K562 (cell line): ENCODE results near the gene CLDN7. TPM values are rescaled to one million over a fixed set of nuclear protein-coding genes. Genes with fewer than 3 reads are reported as not detected.

Source experiments
- ATF1 ChIP-seq, 2 experiments: fragments of 450-650 bp in 1 of 2; IDR thresholded peaks; 2 replicates each; pipeline ENCODE4 v1.6.1; 2016; ENCODE audit warnings: missing compliant biosample characterization in 1 of 2, missing genetic modification characterization in 1 of 2
- CAMTA2 ChIP-seq: fragments of 250-450 bp; sonication (Bioruptor Pico); conservative IDR thresholded peaks from 2 replicates; pipeline ENCODE4 v1.5.1; 2022
- CBX2 ChIP-seq: fragments of 200-600 bp; sonication (generic); IDR thresholded peaks from one replicate; pipeline ENCODE4 v1.6.1; 2012; ENCODE audit warnings: mild to moderate bottlenecking, low read length, inconsistent platforms; ENCODE audit not compliant: insufficient read depth, poor library complexity, severe bottlenecking
- DACH1 ChIP-seq: fragments of 450-650 bp; IDR thresholded peaks from 2 replicates; pipeline ENCODE4 v1.6.1; 2018; ENCODE audit not compliant: partially characterized antibody
- EP400 ChIP-seq: fragments of 450-650 bp; IDR thresholded peaks from 2 replicates; pipeline ENCODE4 v1.6.1; 2017; ENCODE audit warnings: antibody characterized with exemption, mild to moderate bottlenecking, moderate library complexity
- ERF ChIP-seq: fragments of 450-650 bp; formaldehyde crosslinking; IDR thresholded peaks from 2 replicates; pipeline ENCODE4 v1.4.0; 2020; ENCODE audit warnings: mild to moderate bottlenecking, mixed read lengths
- HDAC6 ChIP-seq: IDR thresholded peaks from 2 replicates; pipeline ENCODE4 v1.6.1; 2012; ENCODE audit warnings: low read depth, mild to moderate bottlenecking, control low read depth, inconsistent platforms, low read length, moderate library complexity
- HIVEP1 ChIP-seq: fragments of 250-450 bp; sonication (Bioruptor Pico); IDR thresholded peaks from 2 replicates; pipeline ENCODE4 v1.4.0; 2020; ENCODE audit warnings: mild to moderate bottlenecking
- MECOM ChIP-seq: fragments of 250-450 bp; sonication (Bioruptor Pico); IDR thresholded peaks from 2 replicates; pipeline ENCODE4 v1.8.0; 2022; ENCODE audit warnings: inconsistent platforms
- MIER1 ChIP-seq: fragments of 450-650 bp; IDR thresholded peaks from 2 replicates; pipeline ENCODE4 v1.6.1; 2016; ENCODE audit warnings: antibody characterized with exemption, mild to moderate bottlenecking, low read depth
- MYC ChIP-seq, 2 experiments: fragments of 250-450 bp in 1 of 2; sonication (Bioruptor Pico) in 1 of 2; IDR thresholded peaks; 2 replicates each; pipeline versions ENCODE4 v1.5.1 to v1.6.1; 2012 to 2021; ENCODE audit warnings: low read depth in 2 of 2, borderline replicate concordance in 1 of 2, improper control_type of control experiment in 1 of 2, low read length in 1 of 2, mild to moderate bottlenecking in 1 of 2, moderate library complexity in 1 of 2
- NR2F6 ChIP-seq: fragments of 450-650 bp; formaldehyde crosslinking; IDR thresholded peaks from 2 replicates; pipeline ENCODE4 v1.4.0; 2020; ENCODE audit warnings: mild to moderate bottlenecking
- NUFIP1 ChIP-seq: fragments of 450-650 bp; IDR thresholded peaks from 2 replicates; pipeline ENCODE4 v1.6.1; 2018; ENCODE audit not compliant: partially characterized antibody
- PHF20 ChIP-seq: fragments of 450-650 bp; IDR thresholded peaks from 2 replicates; pipeline ENCODE4 v1.6.1; 2018; ENCODE audit not compliant: partially characterized antibody
- SAFB2 ChIP-seq: fragments of 200-400 bp; formaldehyde crosslinking; IDR thresholded peaks from 2 replicates; pipeline ENCODE4 v1.6.1; 2018; ENCODE audit warnings: borderline replicate concordance, low read length, low read depth, moderate library complexity; ENCODE audit not compliant: severe bottlenecking
- SNRNP70 ChIP-seq: fragments of 200-400 bp; formaldehyde crosslinking; optimal IDR thresholded peaks from 2 replicates; pipeline ENCODE3; 2017; ENCODE audit warnings: low read depth, low read length
- SP2 ChIP-seq: IDR thresholded peaks from 2 replicates; pipeline ENCODE4 v1.6.1; 2011; ENCODE audit warnings: mild to moderate bottlenecking, low read depth, low read length, moderate library complexity; ENCODE audit not compliant: poor library complexity, severe bottlenecking; ENCODE audit errors: extremely low read depth
- TFAM ChIP-seq: fragments of 250-450 bp; sonication (Bioruptor Pico); conservative IDR thresholded peaks from 2 replicates; pipeline ENCODE4 v1.5.0; 2021; ENCODE audit warnings: mild to moderate bottlenecking, moderate library complexity
- ZNF165 ChIP-seq: fragments of 250-450 bp; sonication (Bioruptor Pico); IDR thresholded peaks from 2 replicates; pipeline ENCODE4 v1.4.0; 2020; ENCODE audit warnings: borderline replicate concordance
- ZNF263 ChIP-seq: sonication (generic); formaldehyde crosslinking; IDR thresholded peaks from 2 replicates; pipeline ENCODE4 v1.8.0; 2022; ENCODE audit warnings: mild to moderate bottlenecking, missing genetic modification reagents, borderline replicate concordance
- ZNF431 ChIP-seq: sonication (generic); formaldehyde crosslinking; IDR thresholded peaks from 2 replicates; pipeline ENCODE4 v1.8.0; 2022; ENCODE audit warnings: mild to moderate bottlenecking, missing genetic modification reagents
- polyA plus RNA-seq, 8 experiments: library from polyadenylated mRNA; depleted of rRNA in 4 of 8; stranded (reverse) in 5 of 8; unstranded in 3 of 8; fragments of >200 nt; fragmentation: Nextera tagmentation in 2 of 8; fragmentation: Illumina TruSeq in 1 of 8; extraction: Ambion mirVana in 2 of 8; extraction: Trizol in 1 of 8; gene quantifications; 2 replicates each; pipeline versions ENCODE4 v1.2.1 to v1.2.3, GENCODE V29; 2011 to 2014; ENCODE audit warnings: inconsistent platforms in 1 of 8, missing spikeins in 1 of 8
- total RNA-seq, 7 experiments: library from RNA; depleted of rRNA in 6 of 7; stranded (reverse); fragments of >200 nt in 6 of 7; fragmentation: Illumina TruSeq in 2 of 7; extraction: Trizol in 2 of 7; gene quantifications; 2 replicates each; pipeline versions ENCODE4 v1.2.1 to v1.2.3, GENCODE V29; 2011 to 2021; ENCODE audit warnings: low replicate concordance in 1 of 7
- TF ChIP-seq, protein P1 (sequence below): fragments of 250-450 bp; sonication (Bioruptor Pico); IDR thresholded peaks from 2 replicates; pipeline ENCODE4 v1.8.0; 2022; ENCODE audit warnings: moderate library complexity, mild to moderate bottlenecking, inconsistent platforms
- TF ChIP-seq, protein P2 (sequence below), 2 experiments: fragments of 450-650 bp; conservative IDR thresholded peaks; 2 replicates each; pipeline ENCODE4 v1.6.1; 2017; ENCODE audit warnings: mild to moderate bottlenecking in 2 of 2, moderate library complexity in 2 of 2
- TF ChIP-seq, protein P3 (sequence below): sonication (generic); formaldehyde crosslinking; IDR thresholded peaks from 2 replicates; pipeline ENCODE4 v1.8.0; 2022; ENCODE audit warnings: mild to moderate bottlenecking, missing genetic modification reagents, borderline replicate concordance

CLDN7 gene
- total and polyA plus RNA-seq, 9 of the 15 experiments (the other 6 are each of a cell fraction or from before 2014, with no cell fraction given), result 2.2 to 14.5 (median 7.6) TPM

DNA sequence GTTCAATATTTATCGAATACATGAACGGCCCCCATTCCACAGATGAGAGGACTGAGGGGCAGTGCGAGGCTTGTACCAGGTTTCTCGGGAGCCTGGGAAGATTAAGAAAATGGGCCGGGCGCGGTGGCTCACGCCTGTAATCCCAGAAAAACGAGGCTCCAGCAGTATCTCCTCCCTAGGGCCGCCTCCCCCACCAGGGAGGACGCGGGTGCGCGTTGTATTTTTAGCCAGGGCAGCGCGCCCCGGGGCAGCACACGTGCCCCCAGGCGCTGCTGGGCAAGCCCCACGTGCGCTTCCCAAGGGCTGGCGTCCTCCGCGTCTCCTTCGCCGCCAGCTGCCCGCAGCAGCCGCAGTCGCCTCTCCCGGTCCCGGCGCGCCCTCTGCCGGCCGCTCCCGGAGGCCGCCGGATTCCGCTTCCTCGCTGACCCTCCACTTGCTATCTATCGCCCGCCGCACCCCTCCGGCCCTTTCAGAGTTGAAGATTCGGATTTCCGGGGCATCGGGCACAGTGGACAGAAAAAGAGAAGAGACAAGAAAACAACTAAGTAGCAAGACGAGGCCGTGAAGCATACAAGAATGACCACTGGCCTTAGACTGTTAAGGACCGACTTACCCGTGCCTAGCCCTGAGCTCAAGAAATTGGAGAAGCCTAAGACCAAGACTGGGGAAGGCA is 34.0 kb upstream of the CLDN7 start (continued):
- no peak for TF ChIP-seq CAMTA2 (CRISPR knock-in tag)
- TF ChIP-seq, protein P1, sequence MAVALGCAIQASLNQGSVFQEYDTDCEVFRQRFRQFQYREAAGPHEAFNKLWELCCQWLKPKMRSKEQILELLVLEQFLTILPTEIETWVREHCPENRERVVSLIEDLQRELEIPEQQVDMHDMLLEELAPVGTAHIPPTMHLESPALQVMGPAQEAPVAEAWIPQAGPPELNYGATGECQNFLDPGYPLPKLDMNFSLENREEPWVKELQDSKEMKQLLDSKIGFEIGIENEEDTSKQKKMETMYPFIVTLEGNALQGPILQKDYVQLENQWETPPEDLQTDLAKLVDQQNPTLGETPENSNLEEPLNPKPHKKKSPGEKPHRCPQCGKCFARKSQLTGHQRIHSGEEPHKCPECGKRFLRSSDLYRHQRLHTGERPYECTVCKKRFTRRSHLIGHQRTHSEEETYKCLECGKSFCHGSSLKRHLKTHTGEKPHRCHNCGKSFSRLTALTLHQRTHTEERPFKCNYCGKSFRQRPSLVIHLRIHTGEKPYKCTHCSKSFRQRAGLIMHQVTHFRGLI, result no peak
- no peak for TF ChIP-seq SP2
- TF ChIP-seq HDAC6, result no peak
- no peak for TF ChIP-seq DACH1
- TF ChIP-seq ATF1 (CRISPR knock-in tag; IDR thresholded peaks at IDR 0.05), result no peak
- no peak for TF ChIP-seq ATF1 (tag; IDR thresholded peaks at IDR 0.05)
- TF ChIP-seq ZNF431, result no peak
- TF ChIP-seq MECOM (CRISPR knock-in tag), result no peak
- TF ChIP-seq PHF20, result no peak
- TF ChIP-seq HIVEP1 (CRISPR knock-in tag), result no peak
- no peak for TF ChIP-seq NR2F6 (CRISPR knock-in tag)
- peak; percentile 58; the same call in 1 of the 2 replicates for TF ChIP-seq EP400
- TF ChIP-seq TFAM, result no peak
- TF ChIP-seq, protein P2, sequence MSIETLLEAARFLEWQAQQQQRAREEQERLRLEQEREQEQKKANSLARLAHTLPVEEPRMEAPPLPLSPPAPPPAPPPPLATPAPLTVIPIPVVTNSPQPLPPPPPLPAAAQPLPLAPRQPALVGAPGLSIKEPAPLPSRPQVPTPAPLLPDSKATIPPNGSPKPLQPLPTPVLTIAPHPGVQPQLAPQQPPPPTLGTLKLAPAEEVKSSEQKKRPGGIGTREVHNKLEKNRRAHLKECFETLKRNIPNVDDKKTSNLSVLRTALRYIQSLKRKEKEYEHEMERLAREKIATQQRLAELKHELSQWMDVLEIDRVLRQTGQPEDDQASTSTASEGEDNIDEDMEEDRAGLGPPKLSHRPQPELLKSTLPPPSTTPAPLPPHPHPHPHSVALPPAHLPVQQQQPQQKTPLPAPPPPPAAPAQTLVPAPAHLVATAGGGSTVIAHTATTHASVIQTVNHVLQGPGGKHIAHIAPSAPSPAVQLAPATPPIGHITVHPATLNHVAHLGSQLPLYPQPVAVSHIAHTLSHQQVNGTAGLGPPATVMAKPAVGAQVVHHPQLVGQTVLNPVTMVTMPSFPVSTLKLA (conservative IDR thresholded peaks at IDR 0.05), result peak; percentile 84 to 91
- TF ChIP-seq MYC (IDR thresholded peaks at IDR 0.05; ENCODE audit: low read depth, low read length), result peak; percentile 87
- TF ChIP-seq MYC (CRISPR knock-in tag; IDR thresholded peaks at IDR 0.05; ENCODE audit: borderline replicate concordance, low read depth), result no peak
- TF ChIP-seq NUFIP1, result no peak
- TF ChIP-seq ZNF263 (CRISPR knock-in tag), result no peak
- TF ChIP-seq ZNF165, result no peak
- no peak for TF ChIP-seq SAFB2
- TF ChIP-seq MIER1, result no peak
- TF ChIP-seq, protein P3, sequence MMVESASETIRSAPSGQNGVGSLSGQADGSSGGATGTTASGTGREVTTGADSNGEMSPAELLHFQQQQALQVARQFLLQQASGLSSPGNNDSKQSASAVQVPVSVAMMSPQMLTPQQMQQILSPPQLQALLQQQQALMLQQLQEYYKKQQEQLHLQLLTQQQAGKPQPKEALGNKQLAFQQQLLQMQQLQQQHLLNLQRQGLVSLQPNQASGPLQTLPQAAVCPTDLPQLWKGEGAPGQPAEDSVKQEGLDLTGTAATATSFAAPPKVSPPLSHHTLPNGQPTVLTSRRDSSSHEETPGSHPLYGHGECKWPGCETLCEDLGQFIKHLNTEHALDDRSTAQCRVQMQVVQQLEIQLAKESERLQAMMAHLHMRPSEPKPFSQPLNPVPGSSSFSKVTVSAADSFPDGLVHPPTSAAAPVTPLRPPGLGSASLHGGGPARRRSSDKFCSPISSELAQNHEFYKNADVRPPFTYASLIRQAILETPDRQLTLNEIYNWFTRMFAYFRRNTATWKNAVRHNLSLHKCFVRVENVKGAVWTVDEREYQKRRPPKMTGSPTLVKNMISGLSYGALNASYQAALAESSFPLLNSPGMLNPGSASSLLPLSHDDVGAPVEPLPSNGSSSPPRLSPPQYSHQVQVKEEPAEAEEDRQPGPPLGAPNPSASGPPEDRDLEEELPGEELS, result no peak
- TF ChIP-seq SNRNP70, result no peak
- TF ChIP-seq CBX2, result no peak
- TF ChIP-seq ERF (CRISPR knock-in tag), result no peak
